Measurements from ENCODE around the gene BCAS4. TPM values are rescaled to one million over a fixed set of nuclear protein-coding genes. Genes with fewer than 3 reads are reported as not detected.

The BCAS4 gene
- total RNA-seq, 1 experiment from 2014 or later = 17.6 TPM

- Histone ChIP-seq H3K36me3 (replicated peaks; ENCODE audit: control insufficient read depth, insufficient read depth, low read length) (no peaks in the 10 kb centered on the region), H3K27me3 (ENCODE audit: control insufficient read depth, insufficient read depth, low read length) (no peaks in the 10 kb centered on the region), H3K4me3 (ENCODE audit: insufficient read depth, low read depth, low read length) (no peak overlapping the region)
- no peak for DNase-seq
Measured at GRCh38 chr20:50817776-50818172, 22.9 kb downstream of the BCAS4 start.

GRCh38 chr20:50819349-50819748 lies 24.5 kb downstream of the BCAS4 start:
- Histone ChIP-seq H3K4me3 (ENCODE audit: insufficient read depth, low read depth, low read length) (no peak overlapping the region), H3K27me3 (ENCODE audit: control insufficient read depth, insufficient read depth, low read length) (no peaks in the 10 kb centered on the region), H3K36me3 (replicated peaks; ENCODE audit: control insufficient read depth, insufficient read depth, low read length) (no peaks in the 10 kb centered on the region)
- no peak for DNase-seq

DNA sequence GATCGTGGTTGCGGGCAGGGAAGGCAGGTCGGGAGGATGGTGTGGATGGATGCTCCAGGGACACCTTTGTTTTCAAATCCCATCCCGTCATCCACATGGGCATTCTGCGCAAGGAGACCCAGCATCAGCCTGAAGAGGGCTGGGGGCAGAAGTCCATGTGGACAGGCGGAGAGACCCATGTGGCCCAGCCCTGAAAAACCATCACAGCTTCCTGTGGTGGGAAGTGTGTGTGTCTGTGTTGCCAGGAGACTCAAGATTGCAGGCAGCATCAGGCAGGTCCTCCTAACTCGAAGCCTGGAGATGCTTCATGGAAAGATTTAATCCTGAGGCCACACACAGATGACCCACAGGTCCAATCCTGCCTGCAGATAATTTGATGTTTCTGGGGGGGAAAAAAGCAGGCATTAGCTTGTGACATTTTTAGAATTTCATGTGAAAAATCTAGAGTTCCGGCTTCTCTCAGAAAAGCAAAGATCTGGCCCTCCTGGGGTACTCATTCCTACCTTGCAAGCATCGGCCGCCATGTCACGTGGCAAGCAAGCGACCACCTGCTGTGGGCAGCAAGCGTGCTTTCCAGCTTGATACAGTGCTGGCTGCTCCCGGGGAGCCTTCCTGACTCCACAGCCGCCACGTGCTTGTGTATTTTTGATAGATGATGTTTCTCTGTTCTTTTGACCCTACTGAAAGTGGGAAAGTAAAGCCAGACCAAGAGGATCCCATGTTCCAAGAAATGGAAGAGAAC lies 25.8 kb downstream of the BCAS4 start:
- Histone ChIP-seq H3K36me3 (replicated peaks; ENCODE audit: control insufficient read depth, insufficient read depth, low read length) (no peaks in the 10 kb centered on the region), H3K4me3 (ENCODE audit: insufficient read depth, low read depth, low read length) (no peak overlapping the region), H3K27me3 (ENCODE audit: control insufficient read depth, insufficient read depth, low read length) (no peaks in the 10 kb centered on the region)
- DNase-seq = no peak

GRCh38 chr20:50821257-50821921 lies 26.5 kb downstream of the BCAS4 start:
- Histone ChIP-seq H3K27me3 (ENCODE audit: control insufficient read depth, insufficient read depth, low read length) (no peaks in the 10 kb centered on the region), H3K4me3 (ENCODE audit: insufficient read depth, low read depth, low read length) (no peak overlapping the region), H3K36me3 (replicated peaks; ENCODE audit: control insufficient read depth, insufficient read depth, low read length) (no peaks in the 10 kb centered on the region)
- DNase-seq = no peak

- no peak for DNase-seq
- H3K4me3 ChIP-seq (ENCODE audit: insufficient read depth, low read depth, low read length) = no peak overlapping the region
- no peaks in the 10 kb centered on the region for H3K36me3 ChIP-seq (replicated peaks; ENCODE audit: control insufficient read depth, insufficient read depth, low read length)
- H3K27me3 ChIP-seq (ENCODE audit: control insufficient read depth, insufficient read depth, low read length) = no peaks in the 10 kb centered on the region
Measured at GRCh38 chr20:50821994-50822393, 27.1 kb downstream of the BCAS4 start.

DNA sequence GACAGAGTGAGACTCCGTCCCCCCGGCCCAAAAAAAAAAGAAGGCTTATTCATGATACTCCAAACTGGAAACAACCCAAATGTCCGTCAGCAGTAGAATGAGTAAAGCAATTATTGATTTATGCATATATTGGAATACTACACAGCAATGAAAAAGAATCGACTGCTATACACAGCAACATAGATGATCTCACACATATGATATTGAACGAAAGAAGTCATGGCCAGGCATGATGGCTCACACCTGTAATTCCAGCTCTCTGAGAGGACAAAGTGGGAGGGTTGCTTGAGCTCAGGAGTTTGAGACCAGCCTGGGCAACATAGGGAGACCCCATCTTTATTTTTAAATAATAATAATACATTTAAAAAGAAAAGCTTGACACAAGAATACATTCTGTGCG lies 28.5 kb downstream of the BCAS4 start:
- no peaks in the 10 kb centered on the region for H3K27me3 ChIP-seq (ENCODE audit: control insufficient read depth, insufficient read depth, low read length)
- DNase-seq = no peak
- no peak overlapping the region for H3K4me3 ChIP-seq (ENCODE audit: insufficient read depth, low read depth, low read length)
- H3K36me3 ChIP-seq (replicated peaks; ENCODE audit: control insufficient read depth, insufficient read depth, low read length) = no peaks in the 10 kb centered on the region

DNA sequence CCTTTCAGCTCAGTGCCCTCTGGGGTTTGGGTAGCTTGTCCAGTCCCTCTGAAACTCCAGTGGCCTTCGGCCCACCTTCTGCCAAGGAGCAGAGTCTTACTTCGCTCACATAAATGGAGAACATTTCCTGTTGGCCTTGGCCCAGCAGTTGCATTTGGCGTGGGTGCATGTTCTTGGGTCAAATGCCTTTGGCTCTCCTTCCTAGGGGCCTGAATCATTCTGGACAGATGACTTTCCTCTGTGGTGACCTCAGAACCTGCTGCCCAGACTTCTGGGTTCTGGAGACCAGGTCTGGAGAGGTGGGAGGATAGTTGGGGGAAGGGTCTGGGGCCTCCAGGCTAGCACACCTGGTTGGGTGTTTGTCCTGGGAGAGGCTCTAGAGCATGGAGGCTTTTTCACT lies 29.3 kb downstream of the BCAS4 start:
- Histone ChIP-seq H3K36me3 (replicated peaks; ENCODE audit: control insufficient read depth, insufficient read depth, low read length) (no peaks in the 10 kb centered on the region), H3K4me3 (ENCODE audit: insufficient read depth, low read depth, low read length) (no peak overlapping the region), H3K27me3 (ENCODE audit: control insufficient read depth, insufficient read depth, low read length) (no peaks in the 10 kb centered on the region)
- DNase-seq = no peak

DNA sequence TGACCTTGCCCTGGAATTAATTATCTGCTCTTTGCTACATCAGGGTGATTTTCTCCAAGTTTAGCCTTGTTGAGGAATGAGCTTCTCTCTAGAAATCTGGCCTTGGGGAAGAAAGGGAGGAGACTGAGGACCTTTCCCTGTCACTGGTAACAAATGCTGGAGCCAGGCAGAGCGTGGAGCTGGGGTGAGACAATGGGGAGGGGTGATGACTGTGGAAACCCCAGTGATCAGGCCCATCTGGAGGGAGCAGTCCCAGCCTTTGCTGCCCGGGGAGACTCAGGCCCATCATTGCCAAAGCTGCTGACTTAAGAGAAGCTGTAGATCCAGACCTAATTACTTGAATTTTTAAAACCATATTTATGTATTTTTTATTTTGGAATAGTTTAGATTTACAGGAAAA lies 31.3 kb downstream of the BCAS4 start:
- Histone ChIP-seq H3K4me3 (ENCODE audit: insufficient read depth, low read depth, low read length) (no peak overlapping the region), H3K27me3 (ENCODE audit: control insufficient read depth, insufficient read depth, low read length) (no peaks in the 10 kb centered on the region), H3K36me3 (replicated peaks; ENCODE audit: control insufficient read depth, insufficient read depth, low read length) (no peaks in the 10 kb centered on the region)

DNA sequence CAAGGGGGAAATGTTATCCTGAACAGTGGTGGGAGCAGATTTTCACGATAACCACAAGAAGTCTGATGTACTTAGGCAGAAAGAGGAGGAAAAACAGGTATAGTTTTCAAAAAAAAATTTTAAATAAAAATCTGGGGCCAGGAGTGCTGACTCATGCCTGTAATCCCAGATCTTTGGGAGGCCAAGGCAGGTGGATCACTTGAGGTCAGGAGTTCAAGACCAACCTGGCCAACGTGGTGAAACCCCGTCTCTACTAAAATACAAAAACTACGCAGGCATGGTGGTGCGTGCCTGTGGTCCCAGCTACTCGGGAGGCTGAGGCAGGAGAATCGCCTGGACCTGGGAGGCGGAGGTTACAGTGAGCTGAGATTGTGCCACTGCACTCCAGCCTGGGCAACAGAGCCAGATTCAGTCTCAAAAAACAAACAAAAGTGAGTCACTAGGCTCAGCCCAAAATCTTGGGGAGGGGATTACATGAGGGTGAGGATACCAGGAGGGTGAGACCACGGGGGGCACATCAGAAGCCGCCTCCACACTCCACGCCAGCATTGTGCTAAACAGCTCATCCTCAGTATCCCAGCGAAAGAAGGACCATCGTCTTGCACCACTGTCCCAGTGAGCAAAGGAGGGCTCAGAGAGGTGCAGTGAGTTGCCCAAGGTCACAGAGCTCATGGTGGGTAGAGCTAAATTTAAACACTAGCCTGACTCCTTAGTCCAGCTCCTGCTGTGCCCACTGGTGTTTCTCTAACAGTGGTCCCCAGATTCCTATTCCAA lies 33.7 kb downstream of the BCAS4 start:
- Histone ChIP-seq H3K4me3 (ENCODE audit: insufficient read depth, low read depth, low read length) (no peak overlapping the region), H3K36me3 (replicated peaks; ENCODE audit: control insufficient read depth, insufficient read depth, low read length) (no peaks in the 10 kb centered on the region; the same call in 1 of the 2 replicates), H3K27me3 (ENCODE audit: control insufficient read depth, insufficient read depth, low read length) (no peaks in the 10 kb centered on the region)
- no peak for DNase-seq

More for the DNA sequence above, 31.3 kb downstream of the BCAS4 start:
- DNase-seq = no peak

DNA sequence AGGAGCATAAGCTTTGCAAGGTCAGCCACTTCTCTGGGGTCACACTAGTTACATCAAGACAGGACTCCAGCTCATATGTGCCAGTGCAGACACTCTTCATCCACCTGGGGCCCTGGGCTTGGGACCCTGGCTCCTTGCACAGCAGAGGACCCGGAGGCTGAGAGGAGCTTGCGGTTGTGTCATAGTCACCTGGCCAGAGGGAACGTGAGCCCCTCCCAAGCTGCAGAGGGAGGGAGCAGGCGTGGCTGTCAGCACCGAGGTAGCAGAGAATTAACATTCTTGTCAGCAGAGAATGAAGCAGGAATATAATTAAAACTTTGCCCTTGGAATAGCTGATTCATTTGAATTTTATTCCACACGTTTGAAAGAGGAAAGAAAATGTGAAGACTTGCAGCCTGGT lies 36.8 kb downstream of the BCAS4 start:
- no peaks in the 10 kb centered on the region for H3K27me3 ChIP-seq (ENCODE audit: control insufficient read depth, insufficient read depth, low read length)
- H3K36me3 ChIP-seq (replicated peaks; ENCODE audit: control insufficient read depth, insufficient read depth, low read length) = no peaks in the 10 kb centered on the region; the same call in 1 of the 2 replicates
- no peak overlapping the region for H3K4me3 ChIP-seq (ENCODE audit: insufficient read depth, low read depth, low read length)
- no peak for DNase-seq

- DNase-seq = no peak
- Histone ChIP-seq H3K4me3 (ENCODE audit: insufficient read depth, low read depth, low read length) (no peak overlapping the region), H3K27me3 (ENCODE audit: control insufficient read depth, insufficient read depth, low read length) (no peaks in the 10 kb centered on the region), H3K36me3 (replicated peaks; ENCODE audit: control insufficient read depth, insufficient read depth, low read length) (no peaks in the 10 kb centered on the region; the same call in 1 of the 2 replicates)
Measured at GRCh38 chr20:50834599-50835005, 39.7 kb downstream of the BCAS4 start.

GRCh38 chr20:50837532-50838321 lies 42.9 kb downstream of the BCAS4 start:
- DNase-seq = no peak
- no peak overlapping the region for H3K4me3 ChIP-seq (ENCODE audit: insufficient read depth, low read depth, low read length)
- no peaks in the 10 kb centered on the region for H3K27me3 ChIP-seq (ENCODE audit: control insufficient read depth, insufficient read depth, low read length)
- no peaks in the 10 kb centered on the region; the same call in 1 of the 2 replicates for H3K36me3 ChIP-seq (replicated peaks; ENCODE audit: control insufficient read depth, insufficient read depth, low read length)

DNA sequence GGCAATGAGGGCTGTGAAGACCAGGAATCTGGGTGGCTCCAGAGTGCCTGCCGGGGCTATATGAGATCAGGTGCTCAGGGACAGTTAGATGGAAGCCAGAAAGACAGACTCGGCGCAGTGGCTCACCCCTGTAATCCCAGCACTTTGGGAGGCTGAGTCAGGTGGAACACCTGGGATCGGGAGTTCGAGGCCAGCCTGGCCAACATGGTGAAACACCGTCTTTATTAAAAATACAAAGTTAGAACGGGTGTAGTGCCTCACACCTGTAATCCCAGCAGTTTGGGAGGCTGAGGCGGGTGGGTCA lies 43.4 kb downstream of the BCAS4 start:
- no peak for DNase-seq
- Histone ChIP-seq H3K4me3 (ENCODE audit: insufficient read depth, low read depth, low read length) (no peak overlapping the region), H3K36me3 (replicated peaks; ENCODE audit: control insufficient read depth, insufficient read depth, low read length) (no peaks in the 10 kb centered on the region)

GRCh38 chr20:50838707-50839385 lies 44.0 kb downstream of the BCAS4 start:
- Histone ChIP-seq H3K27me3 (ENCODE audit: control insufficient read depth, insufficient read depth, low read length) (no peaks in the 10 kb centered on the region), H3K4me3 (ENCODE audit: insufficient read depth, low read depth, low read length) (no peak overlapping the region), H3K36me3 (replicated peaks; ENCODE audit: control insufficient read depth, insufficient read depth, low read length) (peaks cover 2% of the 10 kb centered on the region)
- no peak for DNase-seq

More for the DNA sequence above, 43.4 kb downstream of the BCAS4 start:
- H3K27me3 ChIP-seq (ENCODE audit: control insufficient read depth, insufficient read depth, low read length) = no peaks in the 10 kb centered on the region
